ENCODE data around the gene KRTAP5-9.
"Not testable (repeated sequence)": the region's sequence is repeated elsewhere in the genome, so short reads cannot be mapped to it uniquely, and the experiment has no call there.

GRCh38 chr11:71588822-71589545 is 40.8 kb downstream of the KRTAP5-9 start:
- not testable (repeated sequence) for TF ChIP-seq POLR2A, CTCF (IDR thresholded peaks at IDR 0.05)
